ENCODE measurements around the gene DENND5B. TPM values are rescaled to one million over a fixed set of nuclear protein-coding genes. Genes with fewer than 3 reads are reported as not detected.
A peak's percentile ranks its signal among the peaks of the same experiment; 100 is the strongest.
"Not testable (repeated sequence)": the region's sequence is repeated elsewhere in the genome, so short reads cannot be mapped to it uniquely, and the experiment has no call there.

The DENND5B gene
- total RNA-seq, 4 donors from 2014 or later: 32.2 to 59.2 (median 57.2) TPM

DNA sequence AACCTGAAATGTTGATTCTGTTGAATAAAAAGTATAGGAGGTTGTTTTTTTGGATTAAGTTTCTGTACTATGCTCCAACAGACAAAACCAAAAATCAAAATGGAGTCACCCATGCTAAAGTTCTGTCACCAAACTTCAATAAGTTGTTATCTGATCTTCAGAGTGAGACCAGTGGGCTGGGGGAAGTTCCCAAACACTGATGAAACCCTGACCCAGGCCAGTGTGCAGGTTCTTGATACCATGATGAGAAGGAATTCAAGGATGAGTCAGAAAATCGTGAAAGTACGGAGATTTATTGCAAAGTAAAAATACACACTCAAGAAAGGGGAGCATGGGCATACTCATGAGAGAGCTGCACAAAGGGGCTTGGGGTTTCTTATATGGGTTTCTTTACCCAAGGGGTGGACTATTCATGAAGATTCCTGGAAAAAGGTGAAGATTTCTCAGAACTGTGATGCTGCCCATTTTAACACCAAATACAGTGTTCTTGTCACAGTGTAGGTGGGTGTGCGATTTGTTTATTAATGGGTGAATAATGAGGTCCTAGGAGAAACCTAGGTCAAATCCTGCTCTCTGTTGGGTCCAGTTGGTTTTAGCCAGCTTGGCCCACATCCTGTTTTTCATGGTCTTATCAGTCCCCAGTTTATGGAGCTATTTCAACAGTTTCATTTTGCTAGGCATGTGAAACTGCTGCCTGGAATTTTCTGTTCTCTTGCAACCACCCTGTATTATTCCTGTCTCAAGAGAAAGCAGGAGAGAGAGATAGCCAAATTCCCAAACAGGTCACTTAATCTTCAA lies 27.5 kb upstream of the DENND5B start:
- Histone ChIP-seq H3K4me3 (no peak overlapping the region), H3K9me3 (no peaks in the 10 kb centered on the region), H3K4me1 (no peaks in the 10 kb centered on the region), H3K27ac (peak overlapping the region in 1 of 4 donors; percentile 59), H3K27me3 (no peaks in the 10 kb centered on the region), H3K36me3 (no peaks in the 10 kb centered on the region)
- no peak for TF ChIP-seq CTCF (IDR thresholded peaks at IDR 0.05)
- no peak for TF ChIP-seq POLR2A (IDR thresholded peaks at IDR 0.05)
- DNase-seq: no peak

- Histone ChIP-seq H3K4me3 (no peak overlapping the region), H3K4me1 (no peaks in the 10 kb centered on the region), H3K9me3 (peaks cover 0 to 19% (median 0%) of the 10 kb centered on the region in 4 donors), H3K27me3 (no peaks in the 10 kb centered on the region), H3K27ac (no peak overlapping the region), H3K36me3 (no peaks in the 10 kb centered on the region)
- DNase-seq: peak in 1 of 3 donors; percentile 9
- no peak for TF ChIP-seq POLR2A (IDR thresholded peaks at IDR 0.05)
- TF ChIP-seq CTCF (IDR thresholded peaks at IDR 0.05): no peak
Observed at GRCh38 chr12:31612819-31613218, 21.9 kb upstream of the DENND5B start.

DNA sequence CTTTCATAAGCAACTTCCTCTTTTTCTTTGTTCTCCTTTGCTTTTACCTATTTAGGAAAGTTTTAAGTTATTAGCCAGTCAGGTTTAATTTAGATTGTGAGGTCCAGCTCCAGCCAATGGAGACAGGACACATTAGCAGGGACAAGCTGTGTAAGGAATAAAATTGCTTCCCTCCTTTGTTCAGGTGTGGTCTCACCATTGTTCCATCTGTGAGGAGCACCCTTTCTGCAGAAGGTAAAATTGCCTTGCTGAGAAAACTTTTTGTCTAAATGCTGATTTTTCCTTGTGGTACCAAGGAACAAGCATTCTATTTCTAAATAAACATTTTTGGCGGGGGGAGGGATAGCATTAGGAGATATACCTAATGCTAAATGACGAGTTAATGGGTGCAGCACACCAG lies 17.4 kb upstream of the DENND5B start:
- peaks cover 0 to 23% (median 0%) of the 10 kb centered on the region in 4 donors for H3K9me3 ChIP-seq
- not testable (repeated sequence) for H3K4me3 ChIP-seq, DNase-seq, H3K4me1 ChIP-seq, H3K27me3 ChIP-seq, H3K36me3 ChIP-seq, H3K27ac ChIP-seq

DNA sequence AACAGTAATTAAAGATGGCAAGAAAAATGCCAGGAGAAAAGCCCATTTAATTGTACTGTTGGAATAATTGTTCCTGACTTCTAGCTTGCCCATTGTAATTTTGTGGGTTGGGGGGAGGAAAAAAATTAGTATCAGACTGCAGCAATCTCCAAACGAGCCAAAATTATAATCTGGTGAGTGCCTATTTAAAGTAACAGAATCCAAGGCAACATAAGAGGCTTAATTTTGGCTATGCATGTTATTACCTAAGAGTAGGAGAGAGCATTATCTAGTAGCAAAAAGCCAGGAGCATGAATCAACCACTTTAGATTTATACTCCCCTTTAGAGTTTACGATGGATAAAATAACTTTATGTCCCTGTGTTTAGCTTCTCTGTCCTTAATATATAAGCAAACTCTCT lies 14.6 kb upstream of the DENND5B start:
- Histone ChIP-seq H3K36me3 (no peaks in the 10 kb centered on the region), H3K27ac (no peak overlapping the region), H3K4me1 (peaks cover 0 to 4% (median 0%) of the 10 kb centered on the region in 4 donors), H3K27me3 (no peaks in the 10 kb centered on the region), H3K9me3 (peaks cover 0 to 23% (median 0%) of the 10 kb centered on the region in 4 donors), H3K4me3 (no peak overlapping the region)
- TF ChIP-seq CTCF (IDR thresholded peaks at IDR 0.05) (no peak), POLR2A (IDR thresholded peaks at IDR 0.05) (no peak)
- DNase-seq: no peak

DNA sequence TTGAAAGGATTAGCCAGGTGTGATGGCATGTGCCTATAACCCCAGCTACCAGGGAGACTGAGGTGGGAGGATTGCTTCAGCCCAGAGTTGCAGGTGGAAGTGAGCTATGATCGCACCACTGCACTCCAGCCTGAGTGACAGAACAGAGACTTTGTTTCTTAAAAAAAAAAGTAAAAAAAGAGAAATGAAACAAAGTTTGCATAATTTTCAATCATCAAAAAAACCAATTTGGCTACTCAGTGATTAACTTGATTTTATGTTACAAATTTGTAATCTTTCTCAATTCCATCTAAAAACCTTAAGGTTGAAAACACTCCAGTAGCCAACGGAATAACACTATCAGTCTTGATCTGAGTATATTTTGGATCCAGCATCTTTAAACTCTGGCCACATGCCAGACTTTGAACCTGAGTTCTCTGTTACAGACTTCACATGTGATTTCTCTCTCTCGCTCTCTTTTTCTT lies 12.6 kb upstream of the DENND5B start:
- Histone ChIP-seq H3K27ac (peak overlapping the region in 1 of 4 donors; percentile 55), H3K4me1 (peaks cover 0 to 4% (median 0%) of the 10 kb centered on the region in 4 donors), H3K36me3 (no peaks in the 10 kb centered on the region), H3K9me3 (peaks cover 0 to 11% (median 0%) of the 10 kb centered on the region in 4 donors), H3K27me3 (no peaks in the 10 kb centered on the region), H3K4me3 (no peak overlapping the region)
- TF ChIP-seq POLR2A (IDR thresholded peaks at IDR 0.05) (no peak), CTCF (IDR thresholded peaks at IDR 0.05) (no peak)
- DNase-seq: peak in 2 of 3 donors; percentile 75 to 78

DNA sequence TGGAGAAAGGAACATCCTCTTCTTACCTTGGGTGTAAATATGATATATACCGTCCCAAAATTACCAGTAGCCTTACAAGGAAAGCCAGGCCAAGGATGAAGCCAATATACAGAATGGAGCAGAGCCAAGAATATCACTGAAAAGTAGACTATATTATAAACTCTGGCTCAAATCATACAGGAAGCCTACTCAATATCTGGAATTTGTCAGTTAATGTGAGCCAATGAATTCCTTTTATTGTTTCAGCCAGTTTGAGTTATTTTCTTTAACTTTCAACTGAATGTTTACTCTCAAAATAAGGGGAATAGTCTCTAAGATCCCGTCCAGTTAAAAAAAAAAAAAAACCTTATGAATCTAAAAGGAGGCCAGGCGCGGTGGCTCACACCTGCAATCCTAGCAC lies 9.8 kb upstream of the DENND5B start:
- no peak for DNase-seq
- Histone ChIP-seq H3K4me1 (peaks cover 0 to 4% (median 0%) of the 10 kb centered on the region in 4 donors), H3K9me3 (no peaks in the 10 kb centered on the region), H3K27me3 (no peaks in the 10 kb centered on the region), H3K4me3 (no peak overlapping the region), H3K27ac (no peak overlapping the region), H3K36me3 (no peaks in the 10 kb centered on the region)
- TF ChIP-seq POLR2A (IDR thresholded peaks at IDR 0.05): no peak
- TF ChIP-seq CTCF (IDR thresholded peaks at IDR 0.05): no peak

Measured in Peyer's patch (tissue), 4 donors.